IgD-negative memory B cell (primary cell): ENCODE results near the gene CFAP43. TPM values are rescaled to one million over a fixed set of nuclear protein-coding genes. Genes with fewer than 3 reads are reported as not detected.
A peak's percentile ranks its signal among the peaks of the same experiment; 100 is the strongest.
"Not testable (repeated sequence)": the region's sequence is repeated elsewhere in the genome, so short reads cannot be mapped to it uniquely, and the experiment has no call there.

Source experiments
- H3K27ac Mint-ChIP-seq, 3 donors: one replicate each; pipeline ENCODE4 v1.8.0; 2020 to 2022; ENCODE audit warnings: mild to moderate bottlenecking in 3 of 3, mixed read lengths in 3 of 3, moderate library complexity in 1 of 3
- H3K27me3 Mint-ChIP-seq: one replicate; pipeline ENCODE4 v1.8.0; 2021; ENCODE audit warnings: mixed read lengths
- H3K36me3 Mint-ChIP-seq: one replicate; pipeline ENCODE4 v1.8.0; 2020; ENCODE audit warnings: mild to moderate bottlenecking, mixed read lengths
- H3K4me1 Mint-ChIP-seq, 3 donors: one replicate each; pipeline ENCODE4 v1.8.0; 2020 to 2022; ENCODE audit warnings: mixed read lengths in 3 of 3, mild to moderate bottlenecking in 1 of 3
- H3K4me3 Mint-ChIP-seq, 4 donors: one replicate each; pipeline ENCODE4 v1.8.0; 2020 to 2022; ENCODE audit warnings: mild to moderate bottlenecking in 4 of 4, mixed read lengths in 4 of 4, moderate library complexity in 3 of 4
- H3K9me3 Mint-ChIP-seq, 3 donors: one replicate each; pipeline ENCODE4 v1.8.0; 2020 to 2021; ENCODE audit warnings: mixed read lengths in 3 of 3, mild to moderate bottlenecking in 1 of 3
- polyA plus RNA-seq: library from polyadenylated mRNA; unstranded; fragments of 300-500 nt; fragmentation: Illumina TruSeq; gene quantifications from one replicate; pipeline ENCODE4 v1.2.3, GENCODE V29; 2021

Gene CFAP43
- polyA plus RNA-seq, 1 donor from 2014 or later: not detected

DNA sequence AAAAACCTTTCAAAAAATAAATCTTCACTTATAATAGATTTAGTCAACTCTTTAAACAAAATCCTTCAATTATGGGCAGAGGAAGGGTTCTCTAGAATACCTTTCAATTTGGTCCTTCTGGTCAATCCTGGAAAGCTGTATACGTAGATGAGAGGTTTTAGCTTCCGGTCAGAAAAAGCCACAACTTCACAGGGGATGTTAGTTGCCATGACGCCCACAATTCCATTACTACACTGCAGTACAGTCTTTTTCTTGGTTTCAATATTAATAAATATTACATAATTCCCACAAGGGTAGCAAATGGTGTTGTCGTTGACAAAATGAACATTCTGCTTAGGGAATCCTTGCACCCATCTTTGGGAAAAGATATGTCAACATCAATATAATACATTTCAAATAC lies 1.7 kb downstream of the CFAP43 start:
- Mint-ChIP-seq H3K27me3 (peaks cover 14% of the 10 kb centered on the region), H3K36me3 (peaks cover 4% of the 10 kb centered on the region), H3K27ac (peak overlapping the region in 1 of 3 donors; percentile 73), H3K9me3 (peaks cover 2 to 7% (median 3%) of the 10 kb centered on the region in 3 donors), H3K4me1 (peaks cover 6 to 9% (median 8%) of the 10 kb centered on the region in 3 donors), H3K4me3 (peak overlapping the region in 1 of 4 donors; percentile 79)

DNA sequence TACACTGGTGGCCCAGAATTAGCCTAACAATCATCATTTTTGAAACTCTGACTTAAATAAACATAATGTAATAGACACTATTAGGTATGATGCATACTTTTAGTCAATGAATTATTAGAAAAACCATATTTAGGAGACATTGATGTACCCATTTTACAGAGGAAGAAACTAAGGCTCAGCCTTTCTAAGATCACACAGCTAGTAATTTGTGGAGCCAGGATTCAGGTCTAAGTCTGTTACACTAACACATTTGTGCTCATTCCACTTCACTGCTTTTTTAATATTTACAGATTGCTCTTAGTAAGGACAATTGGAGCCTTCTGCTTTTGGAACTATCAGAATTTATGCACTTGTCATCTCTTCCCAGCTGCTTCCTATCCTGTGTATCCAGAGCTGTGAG lies 8.9 kb downstream of the CFAP43 start:
- peaks cover 0 to 1% (median 0%) of the 10 kb centered on the region in 3 donors for H3K4me1 Mint-ChIP-seq
- peaks cover 9% of the 10 kb centered on the region for H3K27me3 Mint-ChIP-seq
- no peaks in the 10 kb centered on the region for H3K9me3 Mint-ChIP-seq
- no peak overlapping the region for H3K27ac Mint-ChIP-seq
- peaks cover 2% of the 10 kb centered on the region for H3K36me3 Mint-ChIP-seq
- H3K4me3 Mint-ChIP-seq: no peak overlapping the region

DNA sequence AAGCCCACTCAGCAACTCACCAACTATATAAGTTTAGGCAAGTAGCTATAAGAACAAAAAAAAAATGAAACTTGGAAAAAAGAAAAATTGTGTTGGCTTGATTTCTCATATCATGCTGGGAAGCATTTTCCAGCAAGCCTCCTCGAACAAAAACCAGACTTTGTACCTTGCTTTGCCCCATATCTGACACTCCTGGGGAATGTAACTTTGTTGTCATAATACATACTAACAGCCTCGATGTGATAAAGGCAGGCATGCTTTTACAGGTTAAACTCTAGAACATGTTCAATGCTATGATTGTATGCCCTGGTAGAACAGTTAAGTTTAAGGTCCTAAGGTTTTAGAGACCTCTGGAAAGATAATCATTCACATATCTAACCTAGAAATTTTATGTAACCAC lies 11.6 kb downstream of the CFAP43 start:
- H3K4me1 Mint-ChIP-seq: peaks cover 0 to 1% (median 0%) of the 10 kb centered on the region in 3 donors
- H3K27me3 Mint-ChIP-seq: peaks cover 8% of the 10 kb centered on the region
- H3K9me3 Mint-ChIP-seq: no peaks in the 10 kb centered on the region
- H3K4me3 Mint-ChIP-seq: no peak overlapping the region
- H3K36me3 Mint-ChIP-seq: no peaks in the 10 kb centered on the region
- no peak overlapping the region for H3K27ac Mint-ChIP-seq

DNA sequence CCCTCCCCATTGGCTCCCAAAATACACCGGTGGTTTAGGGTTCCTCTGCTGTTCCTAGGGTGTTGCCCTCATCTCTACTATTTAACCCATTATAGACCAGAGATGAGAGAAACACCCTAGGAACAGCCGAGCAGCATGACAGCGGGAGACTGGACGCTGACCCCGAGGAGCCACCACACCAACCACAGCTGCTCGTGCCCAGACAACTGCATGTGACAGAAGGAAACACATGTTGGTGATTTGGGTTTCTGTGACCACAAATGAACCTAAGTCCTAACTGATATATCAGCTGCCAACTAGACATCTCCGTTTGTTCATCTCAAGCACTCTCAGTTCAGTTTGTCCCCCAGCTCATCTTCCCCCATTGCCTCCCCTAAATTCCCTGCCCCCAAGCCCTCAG lies 13.4 kb downstream of the CFAP43 start:
- Mint-ChIP-seq H3K9me3 (no peaks in the 10 kb centered on the region), H3K27ac (peak overlapping the region in 1 of 3 donors; percentile 45), H3K4me1 (peaks cover 0 to under 1% (median 0%) of the 10 kb centered on the region in 3 donors), H3K27me3 (peaks cover 8% of the 10 kb centered on the region), H3K4me3 (no peak overlapping the region), H3K36me3 (no peaks in the 10 kb centered on the region)

DNA sequence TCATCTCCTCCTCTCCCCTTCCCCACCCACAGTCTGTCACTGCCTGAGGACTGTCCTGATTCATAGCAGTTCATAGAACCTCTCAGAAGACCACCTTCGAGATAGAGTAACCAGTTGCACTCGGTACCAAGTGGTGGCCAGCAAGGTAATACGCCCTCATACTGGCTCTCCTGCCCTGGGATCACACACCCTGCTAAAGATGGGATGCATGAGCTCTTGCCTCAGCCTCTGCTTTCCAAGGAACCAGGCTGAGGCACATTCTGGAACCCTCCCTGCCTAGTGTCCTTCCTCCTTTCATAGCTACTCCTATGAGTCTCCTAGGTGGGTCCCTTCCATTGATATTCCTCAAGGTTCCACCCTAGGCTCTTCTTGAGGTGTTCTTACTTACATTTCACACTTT lies 15.5 kb downstream of the CFAP43 start:
- H3K36me3 Mint-ChIP-seq: no peaks in the 10 kb centered on the region

DNA sequence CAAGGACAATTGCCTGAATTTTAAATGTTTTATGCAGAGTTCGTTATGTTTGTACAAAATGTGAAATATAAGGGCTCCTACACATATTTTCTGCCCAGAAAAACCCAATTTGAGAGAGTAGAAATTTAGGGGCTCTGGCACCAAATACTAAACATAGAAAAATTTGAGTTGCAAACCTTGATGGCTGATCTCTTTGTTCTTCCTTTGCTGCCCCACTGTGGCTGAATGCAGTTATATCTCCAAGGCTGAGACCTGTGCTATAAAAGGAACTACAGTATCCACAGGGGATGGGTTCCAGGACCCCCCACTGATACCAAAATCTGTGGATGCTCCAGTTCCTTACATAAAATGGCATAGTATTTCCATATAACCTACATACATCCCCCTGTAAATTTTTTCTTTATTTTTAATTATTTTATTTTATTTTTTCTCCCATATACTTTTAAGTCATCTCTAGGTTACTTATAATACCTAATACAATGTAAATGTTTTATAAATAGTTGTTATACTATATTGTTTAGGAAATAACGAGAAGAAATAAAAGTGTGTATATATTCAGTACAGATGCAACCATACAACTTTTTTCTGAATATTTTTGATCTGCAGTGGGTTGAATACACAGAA lies 22.5 kb downstream of the CFAP43 start:
- Mint-ChIP-seq H3K4me1 (no peaks in the 10 kb centered on the region), H3K4me3 (no peak overlapping the region), H3K9me3 (no peaks in the 10 kb centered on the region), H3K27ac (no peak overlapping the region), H3K27me3 (peaks cover 12% of the 10 kb centered on the region), H3K36me3 (no peaks in the 10 kb centered on the region)

More for the DNA sequence above, 15.5 kb downstream of the CFAP43 start:
- Mint-ChIP-seq H3K9me3 (no peaks in the 10 kb centered on the region), H3K27ac (no peak overlapping the region), H3K4me3 (no peak overlapping the region), H3K27me3 (peaks cover 8% of the 10 kb centered on the region), H3K4me1 (no peaks in the 10 kb centered on the region)

DNA sequence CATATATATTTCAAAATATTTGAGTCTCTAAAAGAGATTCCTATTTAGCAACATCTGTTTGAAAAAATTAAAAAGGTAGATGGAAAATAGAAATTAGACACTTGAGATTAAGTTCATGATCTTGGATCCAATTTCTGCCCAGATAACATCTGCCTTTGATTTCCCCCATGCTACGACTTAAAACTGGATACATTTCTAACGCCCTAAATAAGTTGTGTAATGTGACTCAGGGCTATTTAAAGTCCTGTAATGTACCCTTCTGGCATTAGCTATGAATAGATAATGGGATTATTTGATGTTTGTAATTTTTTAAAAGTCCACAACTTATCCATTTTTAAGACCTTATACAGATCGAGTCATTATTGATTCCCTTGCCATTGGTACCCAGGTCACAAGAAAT lies 23.4 kb downstream of the CFAP43 start:
- Mint-ChIP-seq H3K27ac (no peak overlapping the region), H3K9me3 (no peaks in the 10 kb centered on the region), H3K4me3 (no peak overlapping the region), H3K36me3 (no peaks in the 10 kb centered on the region), H3K27me3 (peaks cover 19% of the 10 kb centered on the region), H3K4me1 (no peaks in the 10 kb centered on the region)

DNA sequence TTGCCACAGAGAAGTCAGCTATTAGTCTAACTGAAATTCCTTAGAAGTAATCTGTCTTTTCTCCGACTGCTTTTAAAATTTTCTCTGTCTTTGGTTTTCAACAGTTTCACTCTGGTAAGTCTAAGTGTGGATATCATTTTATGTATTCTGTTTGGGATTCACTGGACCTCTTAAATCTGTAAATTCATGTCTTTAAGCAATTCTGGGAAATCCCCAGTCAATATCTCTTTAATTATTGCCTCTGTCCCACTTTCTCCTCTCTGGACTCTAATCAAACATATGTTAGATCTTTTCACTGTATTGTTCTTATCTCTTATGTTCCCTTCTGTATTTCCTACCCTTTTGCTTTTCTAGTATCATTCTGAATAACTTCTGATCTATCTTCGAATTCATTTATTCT lies 29.9 kb downstream of the CFAP43 start:
- Mint-ChIP-seq H3K27me3 (peaks cover 17% of the 10 kb centered on the region), H3K27ac (no peak overlapping the region), H3K9me3 (no peaks in the 10 kb centered on the region), H3K36me3 (peaks cover 3% of the 10 kb centered on the region), H3K4me3 (no peak overlapping the region), H3K4me1 (no peaks in the 10 kb centered on the region)

DNA sequence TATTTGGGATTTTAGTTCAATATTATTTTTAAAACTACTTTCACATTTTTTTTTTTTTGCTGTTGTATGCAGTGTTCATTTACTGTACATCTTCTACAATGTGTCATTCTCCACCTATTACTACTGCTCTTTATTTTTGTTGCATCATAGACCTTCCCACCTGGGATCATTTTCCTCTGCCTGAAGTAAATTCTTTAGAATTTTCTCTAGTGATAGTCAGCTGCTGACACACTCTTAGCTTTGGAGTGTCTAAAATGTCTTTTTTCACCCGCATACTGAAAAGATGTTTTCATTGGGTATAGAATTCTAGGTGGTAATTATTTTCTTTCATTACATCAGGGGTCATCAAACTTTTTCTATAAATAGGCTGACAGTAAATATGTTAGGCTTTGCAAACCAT lies 30.5 kb downstream of the CFAP43 start:
- H3K27me3 Mint-ChIP-seq: peaks cover 14% of the 10 kb centered on the region
- H3K36me3 Mint-ChIP-seq: peaks cover 3% of the 10 kb centered on the region
- H3K4me1 Mint-ChIP-seq: no peaks in the 10 kb centered on the region
- H3K4me3 Mint-ChIP-seq: no peak overlapping the region
- H3K9me3 Mint-ChIP-seq: no peaks in the 10 kb centered on the region
- no peak overlapping the region for H3K27ac Mint-ChIP-seq

DNA sequence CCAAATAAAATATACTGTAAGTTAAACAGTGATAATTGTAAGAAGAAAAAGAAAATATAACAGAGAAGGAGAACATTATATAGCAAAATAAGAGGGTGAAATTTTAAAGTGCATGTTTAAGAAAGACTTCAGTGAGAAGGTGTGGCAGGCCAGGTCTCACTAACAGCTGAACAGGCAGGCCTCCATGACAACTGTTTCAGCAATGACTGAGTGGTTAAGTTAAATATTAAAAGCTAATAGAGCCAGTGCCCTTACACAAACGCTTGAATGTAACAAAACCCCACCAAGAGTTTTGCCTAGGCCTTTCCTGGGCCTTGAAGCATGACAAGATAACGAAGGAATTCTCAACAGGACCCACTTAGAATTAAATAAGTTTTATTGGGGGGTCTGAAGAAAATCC lies 32.6 kb downstream of the CFAP43 start:
- no peak overlapping the region for H3K4me3 Mint-ChIP-seq
- peaks cover 11% of the 10 kb centered on the region for H3K27me3 Mint-ChIP-seq
- H3K27ac Mint-ChIP-seq: no peak overlapping the region
- H3K9me3 Mint-ChIP-seq: no peaks in the 10 kb centered on the region
- H3K4me1 Mint-ChIP-seq: no peaks in the 10 kb centered on the region
- H3K36me3 Mint-ChIP-seq: peaks cover 3% of the 10 kb centered on the region

DNA sequence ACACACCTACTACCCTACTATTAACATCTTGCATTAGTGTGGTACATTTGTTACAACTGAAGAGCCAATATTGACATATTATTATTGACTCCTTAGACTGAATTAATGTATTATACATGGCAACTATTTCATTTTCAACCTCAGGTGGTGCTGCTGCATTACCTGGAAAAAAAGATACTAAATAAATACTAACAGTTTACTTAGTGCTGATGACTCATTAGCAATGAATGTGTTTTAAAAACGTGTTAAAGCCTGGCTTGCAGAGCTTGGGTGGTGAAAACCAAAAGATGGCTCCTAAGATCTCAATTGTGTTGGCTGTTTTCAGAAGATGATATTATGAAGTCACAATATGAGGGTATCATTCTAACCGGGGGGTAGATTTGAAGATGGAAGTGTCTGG lies 34.8 kb downstream of the CFAP43 start:
- no peaks in the 10 kb centered on the region for H3K36me3 Mint-ChIP-seq
- peaks cover 10% of the 10 kb centered on the region for H3K27me3 Mint-ChIP-seq
- H3K4me1 Mint-ChIP-seq: no peaks in the 10 kb centered on the region
- H3K4me3 Mint-ChIP-seq: no peak overlapping the region
- no peaks in the 10 kb centered on the region for H3K9me3 Mint-ChIP-seq
- H3K27ac Mint-ChIP-seq: no peak overlapping the region

DNA sequence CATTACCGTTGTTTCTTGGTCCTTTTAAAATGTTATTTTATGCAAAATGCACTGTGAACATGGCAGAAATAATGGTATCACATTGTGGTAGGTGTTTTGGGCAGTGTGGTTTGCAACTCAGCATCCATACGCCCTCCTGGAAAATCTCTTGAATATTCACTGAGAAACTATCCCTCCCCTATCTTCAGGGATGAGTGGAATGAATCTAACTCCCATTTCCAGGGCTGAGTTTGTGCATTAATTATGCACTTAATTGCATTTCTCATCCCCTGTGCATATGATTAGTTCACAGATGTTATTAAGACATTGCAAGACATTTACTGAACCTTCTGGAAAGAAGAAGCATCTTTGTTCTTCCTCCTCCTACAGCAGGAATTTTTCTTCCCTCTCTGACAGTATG lies 36.5 kb downstream of the CFAP43 start:
- H3K4me1 Mint-ChIP-seq: no peaks in the 10 kb centered on the region
- H3K27me3 Mint-ChIP-seq: peaks cover 10% of the 10 kb centered on the region
- H3K36me3 Mint-ChIP-seq: no peaks in the 10 kb centered on the region
- no peak overlapping the region for H3K27ac Mint-ChIP-seq
- no peak overlapping the region for H3K4me3 Mint-ChIP-seq
- H3K9me3 Mint-ChIP-seq: peaks cover 0 to 1% (median 0%) of the 10 kb centered on the region in 3 donors

DNA sequence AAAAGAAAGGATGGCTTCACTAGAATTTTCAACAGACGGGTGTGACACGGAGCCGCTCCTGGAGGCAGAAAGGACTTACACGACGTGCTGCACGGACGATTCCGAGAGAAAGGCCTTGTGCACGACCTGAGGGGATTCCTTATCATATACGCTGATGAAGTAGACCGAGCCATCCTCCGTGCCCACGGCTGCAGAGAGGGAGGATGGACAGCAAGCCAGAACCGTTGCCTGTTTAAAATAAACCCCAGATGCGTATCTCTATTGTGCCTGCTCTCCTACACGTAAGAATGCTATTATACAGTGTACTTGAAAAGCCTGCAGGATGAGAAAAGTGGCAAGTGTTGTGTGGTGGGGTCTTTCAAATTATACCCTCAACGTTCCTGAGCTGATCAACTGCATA lies 38.4 kb downstream of the CFAP43 start:
- no peaks in the 10 kb centered on the region for H3K36me3 Mint-ChIP-seq
- H3K9me3 Mint-ChIP-seq: peaks cover 0 to 1% (median 0%) of the 10 kb centered on the region in 3 donors
- H3K4me1 Mint-ChIP-seq: peaks cover 0 to 2% (median 0%) of the 10 kb centered on the region in 3 donors
- peaks cover 18% of the 10 kb centered on the region for H3K27me3 Mint-ChIP-seq
- no peak overlapping the region for H3K4me3 Mint-ChIP-seq
- H3K27ac Mint-ChIP-seq: peak overlapping the region in 1 of 3 donors; percentile 31

DNA sequence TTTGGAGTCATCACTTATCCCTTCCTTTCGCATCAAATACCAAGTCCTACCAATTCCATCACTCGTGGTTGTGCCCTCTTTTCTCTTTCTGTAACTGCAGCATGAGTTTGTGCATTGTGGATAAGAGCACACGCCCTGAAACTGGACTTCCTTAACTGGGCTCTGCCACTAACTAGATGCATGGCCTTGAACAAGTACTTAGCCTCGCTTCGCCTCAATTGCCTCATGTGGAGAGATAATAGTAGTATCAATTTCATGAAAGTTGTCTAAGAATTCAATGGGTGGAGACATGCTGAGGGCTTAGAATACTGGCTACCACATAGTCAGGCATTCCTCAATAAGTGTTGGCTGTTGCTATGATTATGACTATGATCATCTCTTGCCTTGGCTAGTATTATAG lies 41.5 kb downstream of the CFAP43 start:
- Mint-ChIP-seq H3K27ac (no peak overlapping the region), H3K4me1 (peaks cover 0 to 2% (median 0%) of the 10 kb centered on the region in 3 donors), H3K36me3 (no peaks in the 10 kb centered on the region), H3K27me3 (peaks cover 17% of the 10 kb centered on the region), H3K9me3 (peaks cover 0 to 1% (median 0%) of the 10 kb centered on the region in 3 donors), H3K4me3 (peak overlapping the region in 1 of 4 donors; percentile 50)

DNA sequence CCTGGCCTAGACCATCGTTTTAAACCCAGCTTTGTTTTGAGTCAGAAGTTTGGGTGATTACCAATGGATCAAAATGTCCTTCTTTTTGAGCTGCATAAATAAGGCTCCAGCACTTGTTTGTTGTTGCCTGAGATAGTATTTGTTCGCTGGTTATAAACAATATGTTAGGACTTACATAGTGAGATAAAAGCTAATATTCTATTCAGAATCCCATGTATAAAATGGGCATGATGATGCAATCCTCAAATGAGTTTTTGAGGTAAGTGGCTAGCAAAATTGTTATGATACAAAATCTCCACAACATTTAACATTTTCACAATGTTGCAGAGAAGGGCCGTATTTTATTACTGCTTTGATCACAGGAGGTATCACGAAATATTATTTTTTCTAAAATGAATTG lies 48.5 kb downstream of the CFAP43 start:
- Mint-ChIP-seq H3K36me3 (no peaks in the 10 kb centered on the region), H3K4me1 (no peaks in the 10 kb centered on the region), H3K27ac (no peak overlapping the region), H3K9me3 (no peaks in the 10 kb centered on the region), H3K4me3 (no peak overlapping the region), H3K27me3 (peaks cover 6% of the 10 kb centered on the region)

DNA sequence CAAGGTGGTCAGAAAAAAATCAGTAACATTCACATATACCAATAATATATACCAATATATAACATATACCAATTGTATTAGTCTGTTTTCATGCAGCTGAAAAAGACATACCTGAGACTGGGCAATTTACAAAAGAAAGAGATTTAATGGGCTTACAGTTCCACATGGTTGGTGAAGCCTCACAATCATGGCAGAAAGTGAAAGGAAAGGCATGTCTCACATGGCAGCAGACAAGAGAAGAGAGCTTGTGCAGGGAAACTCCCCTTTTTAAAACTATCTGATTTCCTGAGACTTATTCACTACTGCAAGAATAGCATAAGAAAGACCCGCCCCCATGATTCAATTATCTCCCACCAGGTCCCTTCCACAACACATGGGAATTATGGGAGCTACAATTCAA lies 58.0 kb downstream of the CFAP43 start:
- not testable (repeated sequence) for H3K27ac Mint-ChIP-seq, H3K4me3 Mint-ChIP-seq

More for the DNA sequence above, 58.0 kb downstream of the CFAP43 start:
- H3K9me3 Mint-ChIP-seq, H3K27me3 Mint-ChIP-seq, H3K36me3 Mint-ChIP-seq, H3K4me1 Mint-ChIP-seq: not testable (repeated sequence)
